ENCODE data around the gene CD46.
A peak's percentile ranks its signal among the peaks of the same experiment; 100 is the strongest.
"Not testable (repeated sequence)": the region's sequence is repeated elsewhere in the genome, so short reads cannot be mapped to it uniquely, and the experiment has no call there.

The CD46 gene

DNA sequence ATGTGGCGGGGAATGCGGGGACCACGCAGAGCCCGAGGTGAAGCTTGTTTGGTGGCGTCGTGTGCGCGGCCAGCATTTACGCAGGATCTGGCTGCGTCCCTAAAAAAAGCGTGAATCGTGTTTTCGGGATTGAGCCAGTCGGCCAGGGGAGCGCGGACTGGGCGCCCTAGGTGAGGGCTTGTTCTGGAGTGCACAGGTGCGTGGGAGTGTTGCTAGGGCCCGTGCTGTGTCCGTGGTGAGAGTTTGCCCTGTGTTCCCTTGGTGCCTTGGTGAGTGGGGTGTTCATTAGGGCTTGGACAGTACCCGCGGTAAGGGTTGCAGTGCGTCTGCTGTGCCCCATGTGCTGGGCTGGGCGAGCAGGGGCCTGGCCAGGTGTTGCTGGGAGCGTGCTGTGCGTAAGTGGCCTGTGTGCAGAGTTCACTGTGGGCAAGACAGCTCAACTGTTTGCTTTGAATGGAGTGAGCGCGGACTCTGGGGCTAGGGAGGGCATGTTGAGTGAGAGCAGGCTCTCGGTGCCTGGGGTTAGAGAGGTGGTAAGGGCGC is 673 bp downstream of the CD46 start:
- peak; percentile 33 for DNase-seq

DNA sequence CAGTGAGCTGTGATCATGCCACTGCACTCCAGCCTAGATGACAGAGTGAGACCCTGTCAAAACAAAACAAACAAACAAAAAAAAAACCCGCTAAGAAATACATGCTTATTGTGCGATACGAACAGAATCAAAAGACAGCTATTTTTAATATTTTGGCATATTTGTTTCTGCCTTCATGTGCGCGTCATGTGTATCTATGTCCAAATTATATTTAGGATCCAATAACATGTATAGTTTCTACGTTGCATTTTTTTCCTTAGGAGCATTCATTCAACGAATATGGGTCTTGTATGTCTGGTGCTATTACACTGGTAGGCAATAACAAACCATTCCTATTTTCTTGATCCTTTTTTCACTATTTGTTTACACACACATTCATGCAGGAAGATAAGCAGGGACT is 1.8 kb downstream of the CD46 start:
- DNase-seq: no peak

DNA sequence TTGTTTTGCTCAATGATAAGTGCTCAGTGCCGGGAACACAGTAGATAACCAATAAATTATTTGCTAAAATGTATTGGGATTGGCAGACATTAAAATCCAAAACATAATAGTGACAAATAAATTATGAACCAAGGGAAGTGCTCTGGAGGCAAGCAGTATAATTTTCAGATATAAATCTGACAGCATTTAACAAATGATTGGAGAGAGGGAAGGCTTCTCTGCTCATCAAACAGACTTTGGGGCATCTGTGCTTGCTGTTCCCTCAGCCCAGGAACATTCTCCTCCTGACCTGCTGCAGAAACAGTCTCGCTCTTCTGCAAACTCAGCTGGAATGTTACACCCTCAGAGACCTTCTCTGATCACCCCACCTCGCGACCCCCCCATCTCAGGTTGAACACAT is 2.2 kb downstream of the CD46 start:
- DNase-seq: no peak

DNA sequence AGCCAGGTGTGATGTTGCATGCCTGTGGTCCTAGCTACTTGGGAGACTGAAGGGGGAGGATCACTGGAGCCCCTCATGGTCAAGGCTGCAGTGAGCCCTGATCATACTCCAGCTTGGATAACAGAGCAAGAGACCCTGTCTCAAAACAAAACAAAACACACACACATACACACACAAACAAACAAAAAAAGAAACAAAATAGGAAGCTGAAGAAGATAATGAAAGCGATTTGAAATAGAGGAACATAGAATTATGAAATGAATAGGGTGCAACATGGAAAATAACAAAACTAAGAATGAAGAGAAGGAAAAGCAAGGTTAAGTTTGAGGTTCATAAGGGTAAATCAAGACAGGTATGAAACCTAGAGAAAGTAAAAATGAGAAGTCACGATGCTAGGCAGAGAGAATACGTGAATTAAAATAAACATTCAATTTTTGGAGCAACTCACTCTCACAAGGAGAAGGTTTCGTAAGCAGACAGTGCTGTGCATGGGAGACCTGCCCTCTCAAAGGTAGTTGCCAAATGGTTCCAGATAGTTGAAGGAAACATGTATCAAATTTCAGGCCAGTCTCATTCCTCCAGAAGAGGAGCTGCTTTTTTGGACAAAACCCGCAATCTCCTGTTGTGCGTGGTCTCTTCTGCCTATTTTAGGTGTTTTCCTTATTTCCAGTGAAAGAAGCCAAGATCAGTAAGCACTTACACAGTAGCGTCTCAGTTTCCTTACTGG is 3.3 kb downstream of the CD46 start:
- DNase-seq: no peak

DNA sequence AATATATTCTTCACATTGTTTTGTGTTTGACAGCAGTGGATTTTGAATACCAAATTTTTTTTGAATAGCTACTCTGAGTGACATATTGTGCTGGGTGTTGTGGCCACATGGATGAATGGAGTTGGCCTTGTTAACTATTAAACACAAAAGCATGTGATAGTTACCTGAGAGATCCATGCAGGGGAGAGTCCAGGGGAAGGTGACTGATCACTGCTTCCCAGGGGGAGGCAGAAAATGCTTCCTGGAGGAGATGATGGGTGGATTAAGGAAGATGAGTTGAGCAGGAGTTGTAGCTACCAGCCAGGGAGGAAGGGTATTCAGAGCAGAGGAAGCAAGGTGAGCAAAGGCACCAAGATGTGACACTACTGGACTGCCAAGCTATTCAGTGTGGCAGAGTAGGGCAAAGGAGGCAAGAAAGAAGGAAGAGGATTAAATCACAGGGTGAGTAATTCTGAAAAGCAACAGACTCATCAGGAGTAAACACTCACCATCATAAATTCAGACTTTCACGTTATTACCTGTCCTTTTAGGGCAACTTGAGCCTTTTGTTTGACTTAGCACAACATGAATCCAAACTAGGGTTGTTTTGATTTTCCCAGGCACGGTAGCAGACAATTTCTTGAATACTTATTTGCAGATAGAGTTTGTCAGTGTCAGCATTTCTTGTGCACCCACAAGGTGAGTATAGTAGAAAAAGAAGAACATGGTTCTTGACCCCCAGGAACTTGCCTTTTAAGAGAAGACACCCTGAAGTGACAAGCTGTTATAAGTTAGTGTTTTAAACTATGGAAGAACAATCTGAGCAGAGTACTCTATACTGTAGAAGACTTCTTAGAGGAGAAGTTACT is 4.2 kb downstream of the CD46 start:
- DNase-seq: no peak

DNA sequence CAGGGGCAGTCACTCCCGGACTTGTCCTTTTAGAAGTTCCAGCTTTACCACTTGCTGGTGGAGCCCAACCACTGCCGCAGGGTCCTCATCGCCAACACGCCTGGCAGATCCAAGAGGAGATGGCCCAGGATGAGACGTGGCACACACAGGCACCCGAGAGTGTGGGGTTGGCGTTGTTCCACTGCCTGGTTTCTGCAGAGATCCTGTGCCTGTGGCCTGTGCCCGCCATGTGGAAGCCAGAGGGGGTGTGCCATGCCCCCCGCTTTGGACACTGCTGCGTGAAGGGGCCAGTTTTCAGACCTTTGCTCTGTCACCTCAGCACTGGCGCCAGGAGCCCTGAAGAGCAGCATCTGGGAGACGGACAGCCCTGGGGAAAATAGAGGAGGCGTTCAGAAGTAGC is 10.8 kb downstream of the CD46 start:
- DNase-seq: no peak

DNA sequence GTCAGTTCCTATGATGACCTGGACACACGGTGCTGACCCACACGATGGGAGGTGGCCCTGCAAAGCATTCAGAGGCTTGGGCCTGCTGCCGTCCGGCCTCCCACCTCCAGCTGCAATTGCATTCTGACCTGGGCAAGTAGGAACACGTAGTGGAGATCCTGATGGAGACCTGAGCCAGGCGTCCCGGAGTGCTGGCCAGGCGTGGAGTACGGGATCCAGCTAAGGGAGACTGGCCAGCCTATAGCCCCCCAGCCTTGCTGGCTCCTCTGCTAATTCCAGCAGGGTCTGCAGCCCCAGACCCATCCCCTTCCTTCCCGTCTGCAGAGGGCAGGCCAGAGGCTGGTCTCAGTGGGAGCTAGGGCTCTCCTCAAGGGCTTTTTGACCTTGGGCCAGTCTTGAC is 11.2 kb downstream of the CD46 start:
- DNase-seq: no peak

DNA sequence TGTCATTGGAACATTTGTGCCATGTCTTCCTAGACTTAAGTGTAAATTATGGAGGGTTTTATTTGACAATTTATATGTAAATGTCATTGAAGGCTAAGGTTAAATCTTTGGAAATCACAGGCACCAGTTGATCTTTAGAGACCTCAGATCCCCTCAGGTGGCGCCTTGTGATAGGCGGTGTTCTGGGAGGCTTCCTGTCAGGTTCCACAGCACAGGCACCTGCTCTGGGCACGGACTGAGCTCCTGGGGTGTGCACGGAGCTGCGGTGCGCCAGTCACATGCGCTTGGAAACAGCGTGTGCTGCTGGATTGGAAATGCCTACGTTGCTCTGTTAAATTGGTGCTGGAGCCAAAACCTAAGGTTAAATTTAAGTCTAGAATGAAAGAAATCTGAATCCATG is 12.1 kb downstream of the CD46 start:
- no peak for DNase-seq

DNA sequence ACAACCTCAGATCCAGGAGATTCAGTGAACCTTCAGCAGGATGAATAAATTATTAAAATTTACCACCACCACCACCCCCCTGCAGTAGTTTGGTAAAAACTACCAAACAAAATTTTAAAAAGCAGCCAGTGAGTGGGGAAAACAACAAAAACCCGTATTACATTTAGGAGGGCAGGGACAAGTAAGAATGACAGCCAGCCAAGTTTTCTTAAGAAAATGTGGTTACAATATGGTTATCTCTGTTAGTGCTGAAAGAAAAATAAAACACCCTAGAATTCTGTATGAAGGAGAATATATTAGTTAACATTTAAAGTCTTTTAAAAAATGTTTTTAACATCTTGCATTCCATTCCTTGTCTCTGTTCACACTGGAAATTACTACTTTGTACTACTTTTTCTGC is 14.7 kb downstream of the CD46 start:
- DNase-seq: no peak

DNA sequence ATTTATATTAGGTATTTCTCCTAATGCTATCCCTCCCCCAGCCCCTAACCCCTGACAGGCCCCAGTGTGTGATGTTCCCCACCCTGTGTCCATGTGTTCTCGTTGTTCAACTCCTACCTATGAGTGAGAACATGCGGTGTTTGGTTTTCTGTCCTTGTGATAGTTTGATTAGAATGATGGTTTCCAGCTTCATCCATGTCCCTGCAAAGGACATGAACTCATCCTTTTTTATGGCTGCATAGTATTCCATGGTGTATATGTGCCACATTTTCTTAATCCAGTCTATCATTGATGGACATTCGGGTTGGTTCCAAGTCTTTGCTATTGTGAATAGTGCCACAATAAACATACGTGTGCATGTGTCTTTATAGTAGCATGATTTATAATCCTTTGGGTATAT is 18.7 kb downstream of the CD46 start:
- DNase-seq: not testable (repeated sequence)

DNA sequence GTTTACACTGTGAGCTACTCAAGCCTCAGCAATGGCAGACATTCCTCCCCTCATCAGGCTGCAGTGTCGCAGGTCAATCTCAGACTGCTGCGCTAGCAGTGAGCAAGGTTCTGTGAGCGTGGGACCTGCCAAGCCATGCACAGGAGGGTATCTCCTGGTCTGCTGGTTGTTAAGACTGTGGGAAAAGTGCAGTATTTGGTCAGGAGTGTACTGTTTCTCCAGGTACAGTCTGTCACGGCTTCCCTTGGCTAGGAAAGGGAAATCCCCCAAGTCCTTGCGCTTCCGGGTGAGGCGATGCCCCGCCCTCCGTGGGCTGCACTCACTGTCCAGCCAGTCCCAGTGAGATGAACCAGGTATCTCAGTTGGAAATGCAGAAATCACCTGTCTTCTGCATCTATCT is 24.2 kb downstream of the CD46 start:
- DNase-seq: not testable (repeated sequence)

DNA sequence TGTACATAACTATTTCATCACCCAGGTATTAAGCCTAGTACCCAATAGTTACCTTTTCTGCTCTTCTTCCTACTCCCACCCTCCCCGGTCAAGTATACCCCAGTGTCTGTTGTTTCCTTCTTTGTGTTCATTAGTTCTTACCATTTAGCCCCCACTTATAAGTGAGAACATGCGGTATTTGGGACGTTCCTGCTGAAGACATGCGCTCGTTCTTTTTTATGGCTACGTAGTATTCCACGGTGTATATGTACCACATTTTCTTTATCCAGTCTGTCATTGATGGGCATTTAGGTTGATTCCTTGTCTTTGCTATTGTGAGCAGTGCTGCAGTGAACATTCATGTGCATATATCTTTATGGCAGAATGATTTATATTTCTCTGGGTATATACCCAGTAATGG is 25.6 kb downstream of the CD46 start:
- not testable (repeated sequence) for DNase-seq

DNA sequence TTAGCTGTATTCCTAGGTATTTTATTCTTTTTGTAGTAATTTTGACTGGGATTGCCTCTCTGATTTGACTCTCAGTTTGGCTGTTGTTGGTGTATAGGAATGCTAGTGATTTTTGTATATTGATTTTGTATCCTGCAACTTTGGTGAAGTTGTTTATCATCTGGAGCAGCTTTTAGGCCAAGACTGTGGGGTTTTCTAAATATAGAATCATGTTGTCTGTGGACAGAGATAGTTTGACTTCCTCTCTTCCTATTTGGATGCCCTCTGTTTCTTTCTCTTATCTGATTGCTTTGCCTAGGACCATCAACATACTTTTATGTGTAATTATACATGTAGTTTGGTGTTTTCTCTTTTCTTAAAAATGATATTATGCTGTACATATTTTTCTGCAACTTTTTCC is 27.2 kb downstream of the CD46 start:
- DNase-seq: no peak

DNA sequence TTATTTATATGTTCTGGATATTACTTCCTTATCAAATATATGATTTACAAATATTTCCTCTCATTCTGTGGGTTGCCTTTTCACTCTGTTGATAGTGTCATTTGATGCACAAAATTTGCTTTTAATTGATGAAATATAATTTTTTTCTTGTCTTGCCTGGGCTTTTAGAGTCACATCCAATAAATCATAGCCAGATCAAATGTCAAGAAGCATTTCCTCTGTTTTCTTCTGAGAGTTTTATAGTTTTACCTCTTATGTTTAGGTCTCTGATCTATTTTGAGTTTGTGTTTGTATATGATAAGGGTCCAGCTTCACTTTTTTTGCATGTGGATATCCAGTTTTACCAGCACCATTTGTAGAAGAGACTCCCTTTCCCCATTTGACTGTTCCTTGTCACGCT is 29.5 kb downstream of the CD46 start:
- no peak for DNase-seq

DNA sequence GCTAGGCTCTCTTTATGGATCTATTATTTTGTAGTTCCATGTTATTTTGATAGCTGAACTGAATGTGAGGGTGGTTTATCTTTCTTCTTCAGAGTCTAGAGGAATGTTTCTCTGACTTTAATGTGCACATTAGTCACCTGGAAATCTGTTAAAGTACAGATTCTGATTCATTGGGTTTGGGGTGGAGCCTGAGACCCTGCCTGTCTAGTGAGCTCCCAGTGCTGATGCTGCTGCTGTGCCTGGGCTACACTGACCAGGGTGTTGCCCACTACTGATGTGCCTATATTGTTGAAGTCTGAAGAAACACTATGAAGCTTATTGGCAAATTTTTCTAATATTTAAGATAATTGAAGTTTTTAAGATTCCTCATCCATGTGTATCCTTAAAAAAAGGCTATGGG is 35.9 kb downstream of the CD46 start:
- DNase-seq: no peak

DNA sequence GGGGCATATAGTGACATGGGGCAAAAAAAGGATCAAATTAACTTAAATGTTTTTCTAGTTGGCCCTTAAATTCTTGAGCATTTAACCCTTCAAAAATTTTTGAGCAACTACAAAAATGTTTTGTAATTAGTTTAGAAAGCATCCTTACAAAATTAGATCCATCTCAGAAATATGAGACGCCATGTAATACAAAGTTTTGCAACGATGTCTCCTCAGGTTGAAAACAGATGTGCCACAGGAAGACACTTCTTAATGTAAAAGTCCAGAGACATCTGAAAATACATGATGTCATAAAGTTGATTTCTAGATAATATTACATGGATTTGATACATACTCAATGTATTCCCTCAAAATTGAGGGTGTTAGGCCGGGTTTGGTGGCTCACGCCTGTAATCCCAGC is 37.5 kb downstream of the CD46 start:
- no peak for DNase-seq

DNA sequence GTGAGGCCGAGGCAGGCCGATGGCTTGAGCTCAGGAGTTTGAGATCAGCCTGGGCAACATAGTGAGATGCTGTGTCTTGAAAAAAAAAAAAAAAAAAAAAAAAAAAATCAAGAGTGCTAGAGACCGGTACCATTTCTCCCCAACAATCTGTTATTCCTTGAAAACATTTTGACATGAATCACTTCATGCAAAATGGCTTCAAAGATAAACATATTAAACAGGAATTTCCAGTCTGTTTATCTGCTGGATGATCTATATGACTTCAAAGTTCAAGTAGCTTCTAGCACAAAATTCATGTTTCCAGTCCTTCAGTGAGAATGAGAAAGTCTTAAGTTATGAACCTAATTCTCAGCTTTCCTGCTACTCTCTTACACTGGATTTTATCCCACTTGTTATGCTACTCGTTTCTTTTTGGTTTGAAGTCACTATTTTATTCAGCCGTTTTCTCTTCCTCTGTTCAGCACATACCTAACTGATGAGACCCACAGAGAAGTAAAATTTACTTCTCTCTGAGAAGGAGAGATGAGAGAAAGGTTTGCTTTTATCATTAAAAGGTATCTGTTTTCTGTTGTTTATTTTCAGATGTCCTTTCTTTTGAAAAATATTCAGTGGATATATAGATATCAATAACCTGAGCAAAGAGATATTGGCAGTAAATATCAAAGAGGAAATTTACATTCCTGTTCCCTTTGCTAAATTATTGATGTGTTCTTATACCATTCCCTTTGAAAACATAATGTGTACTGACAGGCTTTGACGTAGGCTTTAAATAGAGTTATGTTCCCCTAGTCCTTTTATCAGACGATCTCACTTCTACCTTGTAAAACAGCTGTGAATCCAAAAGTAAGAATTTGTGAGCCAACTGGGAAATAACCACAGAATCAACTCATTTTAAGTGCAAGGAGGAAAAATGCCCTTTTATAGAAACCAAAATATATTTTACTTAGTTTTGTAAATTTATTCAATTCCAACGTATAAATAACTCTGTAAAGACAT is 38.2 kb downstream of the CD46 start:
- no peak for DNase-seq

DNA sequence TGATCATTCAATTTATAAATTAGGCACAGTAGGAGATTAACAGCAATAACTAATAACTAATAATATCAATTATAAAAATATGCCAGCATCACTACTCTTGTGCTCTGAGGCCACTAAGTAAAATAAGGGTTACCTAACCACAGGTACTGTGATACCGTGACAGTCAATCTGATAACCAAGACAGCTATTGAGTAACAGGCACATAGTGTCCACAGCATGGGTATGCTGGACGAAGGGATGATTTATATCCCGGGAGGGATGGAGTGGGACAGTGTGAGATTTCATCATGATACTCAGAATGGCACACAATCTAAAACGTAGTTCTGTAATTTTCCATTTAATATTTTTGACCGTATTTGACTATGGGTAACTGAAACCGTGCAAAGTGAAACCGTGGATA is 39.4 kb downstream of the CD46 start:
- no peak for DNase-seq

DNA sequence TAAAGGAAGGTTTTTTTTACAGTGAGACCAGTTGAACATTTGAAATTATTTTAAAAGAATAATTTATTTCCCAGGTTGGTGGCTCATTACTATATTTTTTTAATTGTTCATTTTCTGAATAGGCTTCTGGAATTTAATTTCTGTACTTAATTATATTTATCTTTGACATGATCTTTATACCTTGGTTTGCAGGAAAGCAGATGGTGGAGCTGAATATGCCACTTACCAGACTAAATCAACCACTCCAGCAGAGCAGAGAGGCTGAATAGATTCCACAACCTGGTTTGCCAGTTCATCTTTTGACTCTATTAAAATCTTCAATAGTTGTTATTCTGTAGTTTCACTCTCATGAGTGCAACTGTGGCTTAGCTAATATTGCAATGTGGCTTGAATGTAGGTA is 41.5 kb downstream of the CD46 start:
- no peak for DNase-seq

DNA sequence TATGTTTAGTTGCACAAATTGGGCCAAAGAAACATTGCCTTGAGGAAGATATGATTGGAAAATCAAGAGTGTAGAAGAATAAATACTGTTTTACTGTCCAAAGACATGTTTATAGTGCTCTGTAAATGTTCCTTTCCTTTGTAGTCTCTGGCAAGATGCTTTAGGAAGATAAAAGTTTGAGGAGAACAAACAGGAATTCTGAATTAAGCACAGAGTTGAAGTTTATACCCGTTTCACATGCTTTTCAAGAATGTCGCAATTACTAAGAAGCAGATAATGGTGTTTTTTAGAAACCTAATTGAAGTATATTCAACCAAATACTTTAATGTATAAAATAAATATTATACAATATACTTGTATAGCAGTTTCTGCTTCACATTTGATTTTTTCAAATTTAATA is 43.0 kb downstream of the CD46 start:
- DNase-seq: no peak

DNA sequence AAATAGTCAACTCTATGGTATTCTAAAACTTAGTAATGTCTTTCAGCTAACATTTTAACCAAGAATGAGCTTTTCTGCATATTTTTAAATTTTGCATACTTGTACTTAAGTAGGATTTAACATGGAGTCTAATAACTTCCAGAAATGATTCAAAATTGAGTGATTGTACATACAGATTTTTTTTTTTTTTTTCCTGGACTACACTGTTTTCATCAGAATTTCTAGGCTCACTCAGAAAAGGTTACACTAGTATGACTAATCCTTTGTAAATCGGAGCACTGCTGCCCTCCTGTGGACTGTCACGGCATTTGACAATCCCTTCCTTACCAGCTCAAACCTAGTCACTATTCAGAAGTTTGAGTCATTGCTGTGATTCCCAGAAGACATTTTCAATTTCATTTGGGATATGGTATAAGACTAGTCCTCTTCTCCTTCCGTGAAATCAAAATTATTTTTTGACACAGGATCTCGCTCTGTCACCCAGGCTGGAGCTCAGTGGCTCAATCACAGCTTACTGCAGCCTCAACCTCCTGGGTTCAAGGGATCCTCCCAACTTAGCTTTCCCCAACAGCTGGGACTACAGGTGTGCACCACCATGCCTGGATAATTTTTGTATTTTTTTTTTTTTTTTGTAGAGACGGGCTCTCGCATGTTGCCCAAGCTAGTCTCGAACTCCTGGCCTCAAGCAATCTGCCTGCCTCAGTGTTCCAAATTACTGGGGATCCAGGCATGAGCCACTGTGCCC is 45.5 kb downstream of the CD46 start:
- DNase-seq: peak; percentile 39

DNA sequence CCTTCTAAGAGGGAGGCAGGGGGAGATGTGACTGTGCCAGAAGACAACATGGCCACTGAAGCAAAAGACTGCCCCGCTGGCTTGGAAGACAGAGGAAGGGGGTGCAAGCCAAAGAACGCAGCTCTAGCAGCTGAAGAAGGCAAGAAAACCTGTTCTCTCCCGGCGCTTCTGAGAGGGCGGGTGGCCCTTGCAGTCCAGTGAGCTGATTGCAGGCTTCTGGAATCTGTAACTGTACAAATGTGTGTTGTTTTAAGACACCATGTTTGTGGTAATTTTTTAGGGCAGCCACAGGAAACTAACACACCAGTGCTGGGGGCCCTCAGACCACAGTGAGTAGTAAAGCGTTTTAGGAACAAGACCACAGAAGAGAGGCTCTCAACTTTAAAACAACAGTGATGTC is 47.0 kb downstream of the CD46 start:
- no peak for DNase-seq

Measured in DMS153 (cell line).